ENCODE data around the gene PRR22.

Gene PRR22

DNA sequence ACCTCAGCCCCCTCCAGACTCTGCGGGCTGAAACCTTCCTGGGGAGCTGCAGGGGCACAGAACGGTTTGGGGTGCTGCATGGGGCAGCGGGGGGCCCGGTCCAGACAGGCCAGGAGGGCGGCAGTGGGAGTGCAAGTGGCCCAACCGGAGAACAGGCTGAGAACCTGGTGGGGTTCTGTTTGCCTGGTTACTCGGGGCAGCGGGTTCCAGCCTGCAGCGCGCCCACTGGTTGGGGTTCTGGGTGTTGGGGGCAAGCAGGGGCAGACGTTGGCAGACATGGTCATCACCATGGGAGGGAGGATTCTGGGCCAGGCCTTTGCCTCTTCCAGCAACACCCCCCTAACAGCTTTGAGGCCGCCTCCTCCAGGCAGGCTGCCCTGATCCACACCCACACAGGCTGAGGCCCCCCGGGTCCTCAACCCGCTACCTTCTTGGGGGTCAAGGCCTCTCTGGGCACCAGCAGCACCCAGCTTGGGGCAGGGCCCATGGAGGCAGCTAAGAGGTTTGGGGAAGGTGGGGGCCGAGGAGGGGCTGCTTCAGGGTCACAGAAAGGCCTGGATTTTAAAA, at the start of gene PRR22:
PRR22 (minus strand) TSS at position 166 of the 567 bp plus-strand sequence; CDS start at position 80, 86 bp downstream.
- no peak for DNase-seq (ENCODE audit: low spot score)
- TF ChIP-seq, protein P1, sequence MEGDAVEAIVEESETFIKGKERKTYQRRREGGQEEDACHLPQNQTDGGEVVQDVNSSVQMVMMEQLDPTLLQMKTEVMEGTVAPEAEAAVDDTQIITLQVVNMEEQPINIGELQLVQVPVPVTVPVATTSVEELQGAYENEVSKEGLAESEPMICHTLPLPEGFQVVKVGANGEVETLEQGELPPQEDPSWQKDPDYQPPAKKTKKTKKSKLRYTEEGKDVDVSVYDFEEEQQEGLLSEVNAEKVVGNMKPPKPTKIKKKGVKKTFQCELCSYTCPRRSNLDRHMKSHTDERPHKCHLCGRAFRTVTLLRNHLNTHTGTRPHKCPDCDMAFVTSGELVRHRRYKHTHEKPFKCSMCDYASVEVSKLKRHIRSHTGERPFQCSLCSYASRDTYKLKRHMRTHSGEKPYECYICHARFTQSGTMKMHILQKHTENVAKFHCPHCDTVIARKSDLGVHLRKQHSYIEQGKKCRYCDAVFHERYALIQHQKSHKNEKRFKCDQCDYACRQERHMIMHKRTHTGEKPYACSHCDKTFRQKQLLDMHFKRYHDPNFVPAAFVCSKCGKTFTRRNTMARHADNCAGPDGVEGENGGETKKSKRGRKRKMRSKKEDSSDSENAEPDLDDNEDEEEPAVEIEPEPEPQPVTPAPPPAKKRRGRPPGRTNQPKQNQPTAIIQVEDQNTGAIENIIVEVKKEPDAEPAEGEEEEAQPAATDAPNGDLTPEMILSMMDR (IDR thresholded peaks at IDR 0.05; ENCODE audit: extremely low read depth, missing control alignments): no peak

DNA sequence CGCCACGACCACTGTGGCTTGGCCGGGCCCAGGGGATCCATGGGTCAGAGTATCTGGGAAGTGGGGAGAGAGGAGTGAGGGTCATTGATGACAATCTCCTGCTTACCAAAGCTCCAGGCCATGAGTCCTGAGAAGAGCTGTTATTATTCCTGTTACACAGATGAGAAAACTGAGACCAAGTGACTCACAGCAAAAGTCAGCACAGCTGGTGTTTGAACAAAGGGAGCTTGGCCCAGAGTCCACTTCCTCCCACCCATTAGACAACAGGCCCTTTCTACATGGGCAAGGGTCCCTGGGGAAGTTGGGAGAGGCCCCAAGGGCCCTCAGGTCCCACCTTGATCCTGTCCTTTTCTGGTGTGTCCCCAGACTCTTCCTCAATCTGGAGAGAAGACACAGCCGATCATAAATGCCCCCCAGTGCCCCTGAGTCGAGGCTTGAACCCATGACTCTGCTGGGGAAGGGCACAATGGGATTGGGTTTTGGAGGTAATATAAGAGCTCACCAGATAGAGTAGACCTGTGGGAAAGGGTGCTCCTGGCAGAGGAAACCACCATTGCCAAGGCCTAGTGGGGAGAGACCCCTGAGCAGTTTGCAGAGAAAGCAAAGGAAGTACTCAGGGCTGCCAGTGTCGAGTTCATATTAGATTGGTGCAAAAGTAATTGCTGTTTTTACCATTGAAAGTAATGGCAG, 48.1 kb upstream of the PRR22 start:
- TF ChIP-seq, protein P1 (IDR thresholded peaks at IDR 0.05; ENCODE audit: extremely low read depth, missing control alignments): no peak

GRCh38 chr19:5832061-5832460, 47.5 kb upstream of the PRR22 start:
- TF ChIP-seq, protein P1 (IDR thresholded peaks at IDR 0.05; ENCODE audit: extremely low read depth, missing control alignments): no peak
- no peak for DNase-seq (ENCODE audit: low spot score)

More for the DNA sequence above, 48.1 kb upstream of the PRR22 start:
- DNase-seq (ENCODE audit: low spot score): no peak

- DNase-seq (ENCODE audit: low spot score): no peak
- TF ChIP-seq, protein P1 (IDR thresholded peaks at IDR 0.05; ENCODE audit: extremely low read depth, missing control alignments): no peak
Measured at GRCh38 chr19:5831159-5831558, 46.6 kb upstream of the PRR22 start.

GRCh38 chr19:5829567-5830310, 45.2 kb upstream of the PRR22 start:
- TF ChIP-seq, protein P1 (IDR thresholded peaks at IDR 0.05; ENCODE audit: extremely low read depth, missing control alignments): no peak
- no peak for DNase-seq (ENCODE audit: low spot score)

- DNase-seq (ENCODE audit: low spot score): peak; percentile 74
- TF ChIP-seq, protein P1 (IDR thresholded peaks at IDR 0.05; ENCODE audit: extremely low read depth, missing control alignments): no peak
Measured at GRCh38 chr19:5828661-5829566, 44.4 kb upstream of the PRR22 start.

Data from GM20000 (cell line).